Measurements from ENCODE around the gene NPHP4. TPM values are rescaled to one million over a fixed set of nuclear protein-coding genes. Genes with fewer than 3 reads are reported as not detected.

NPHP4 gene
- total and polyA plus RNA-seq, 2 donors (not counting 3 experiments of a cell fraction or from before 2014, with no cell fraction given): 4.4 to 11.7 TPM

GRCh38 chr1:6030547-6031261 is 38.5 kb upstream of the NPHP4 start:
- FAIRE-seq: no peak
- H4K20me1 ChIP-seq (replicated peaks; ENCODE audit: control insufficient read depth, extremely low read depth, insufficient read depth, low read length): no peaks in the 10 kb centered on the region
- no peak overlapping the region for H3K4me3 ChIP-seq (replicated peaks in 1 of 3; ENCODE audit: insufficient read depth in 1 of 3, low read depth in 1 of 3, low read length in 3 of 3)
- no peaks in the 10 kb centered on the region for H3K36me3 ChIP-seq (ENCODE audit: control insufficient read depth in 2 of 2, extremely low read depth in 1 of 2, insufficient read depth in 2 of 2, low read length in 2 of 2)
- intact Hi-C loops (cut with micrococcal nuclease) (no loop called here), dilution Hi-C loops (cut with MboI; ENCODE audit: extremely low pct_ligation_motif_present, low sequenced_read_pairs) (no loop called here)
- no peak overlapping the region for H2AFZ ChIP-seq (ENCODE audit: low read depth, low read length)
- TF ChIP-seq FOS (IDR thresholded peaks at IDR 0.05; ENCODE audit: borderline replicate concordance, insufficient read depth, low read length) (no peak), EZH2 (IDR thresholded peaks at IDR 0.05; ENCODE audit: borderline replicate concordance, low read depth, low read length, severe bottlenecking) (no peak), POLR2A (IDR thresholded peaks at IDR 0.05; ENCODE audit: low read depth, low read length) (no peak), POLR2AphosphoS5 (IDR thresholded peaks at IDR 0.05; ENCODE audit: insufficient read depth, low read depth, low read length) (no peak), MYC (IDR thresholded peaks at IDR 0.05; ENCODE audit: low read depth, low read length) (no peak), JUN (IDR thresholded peaks at IDR 0.05; ENCODE audit: borderline replicate concordance, insufficient read depth, insufficient read length, low read depth) (no peak), CTCF (IDR thresholded peaks at IDR 0.05; ENCODE audit: extremely low read depth in 1 of 2, insufficient read depth in 1 of 2, low read depth in 1 of 2, low read length in 2 of 2) (no peak), MAX (IDR thresholded peaks at IDR 0.05; ENCODE audit: insufficient read depth, insufficient read length) (no peak), GATA2 (IDR thresholded peaks at IDR 0.05; ENCODE audit: insufficient read depth, insufficient read length, low read depth, low read length) (no peak)
- no peak for DNase-seq (ENCODE audit: low read depth, low spot score)
- ChIA-PET POLR2A (no interaction called here), CTCF (no interaction called here)
- H3K27me3 ChIP-seq (ENCODE audit: control insufficient read depth in 2 of 2, insufficient read depth in 2 of 2, low read length in 2 of 2): peaks cover 0 to 2% of the 10 kb centered on the region in 2 experiments
- no peaks in the 10 kb centered on the region for H3K9me3 ChIP-seq (replicated peaks; ENCODE audit: control insufficient read depth, insufficient read depth, low read length)
- H3K4me1 ChIP-seq (ENCODE audit: control insufficient read depth, extremely low read depth, insufficient read depth, low read length): no peaks in the 10 kb centered on the region
- H3K79me2 ChIP-seq (ENCODE audit: control insufficient read depth, insufficient read depth, low read length): no peaks in the 10 kb centered on the region
- H3K4me2 ChIP-seq (ENCODE audit: insufficient read depth, low read length): no peak overlapping the region
- BruUV-seq (replicated peaks): no TSS peak
- H3K9me1 ChIP-seq (replicated peaks; ENCODE audit: control insufficient read depth, extremely low read depth, insufficient read depth, low read length): no peaks in the 10 kb centered on the region
- no peak overlapping the region for H3K27ac ChIP-seq (ENCODE audit: insufficient read depth, low read depth, low read length)
- H3K9ac ChIP-seq (replicated peaks; ENCODE audit: extremely low read depth, insufficient read depth, low read length): no peak overlapping the region

Measured in endothelial cell of umbilical vein (primary cell).